Colon (tissue), 2 donors: ENCODE measurements around the gene DSTN.
"Not testable (repeated sequence)": the region's sequence is repeated elsewhere in the genome, so short reads cannot be mapped to it uniquely, and the experiment has no call there.

Experiments
- FAIRE-seq: peaks from 2 replicates; lab custom pipeline; 2012; peaks lifted over from hg19 to GRCh38; lab: Jason Lieb, UNC
- donor health status: control.
- donor health status: control.

The DSTN gene

GRCh38 chr20:17651760-17652388 is 82.0 kb downstream of the DSTN start:
- no peak for FAIRE-seq

- FAIRE-seq: no peak
Measured at GRCh38 chr20:17652411-17652810, 82.5 kb downstream of the DSTN start.

DNA sequence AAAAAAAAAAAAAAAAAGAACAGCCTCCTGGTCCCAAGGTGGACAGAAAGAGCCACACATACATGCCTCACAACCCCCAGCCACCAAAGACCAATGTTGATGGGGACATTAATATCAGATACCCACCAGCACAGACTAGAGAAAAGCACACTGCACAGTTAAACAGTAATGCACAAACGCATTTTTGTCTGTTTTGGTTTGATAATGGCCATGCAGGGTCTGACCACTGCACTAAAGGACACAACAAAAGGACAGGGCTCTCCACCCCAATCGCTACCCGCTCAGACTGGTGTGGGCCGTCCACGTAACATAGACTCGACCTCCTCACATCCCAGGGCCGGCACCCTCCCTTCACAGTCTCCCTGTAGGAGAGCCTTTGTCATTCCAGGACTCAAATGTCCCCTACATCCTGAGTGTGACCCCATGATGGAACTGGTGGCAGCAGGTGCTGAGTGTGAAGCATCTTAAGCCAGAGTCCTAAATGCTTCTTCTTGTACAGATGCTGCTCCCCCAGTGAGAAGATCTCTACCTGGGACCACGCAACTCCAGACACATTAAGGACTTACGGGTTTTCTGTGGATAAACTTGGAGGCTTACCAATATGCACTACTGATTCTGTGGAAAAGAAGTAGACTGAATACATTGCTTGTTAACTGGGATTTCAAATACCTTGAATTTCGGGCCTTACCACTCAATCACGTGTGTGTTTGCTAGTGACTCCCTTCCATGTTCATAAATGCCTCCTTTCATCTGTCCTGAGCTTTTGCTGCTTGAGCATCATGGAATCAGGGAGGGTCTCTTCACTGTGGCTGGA is 84.2 kb downstream of the DSTN start:
- no peak for FAIRE-seq

- no peak for FAIRE-seq
Measured at GRCh38 chr20:17654649-17655285, 84.9 kb downstream of the DSTN start.

DNA sequence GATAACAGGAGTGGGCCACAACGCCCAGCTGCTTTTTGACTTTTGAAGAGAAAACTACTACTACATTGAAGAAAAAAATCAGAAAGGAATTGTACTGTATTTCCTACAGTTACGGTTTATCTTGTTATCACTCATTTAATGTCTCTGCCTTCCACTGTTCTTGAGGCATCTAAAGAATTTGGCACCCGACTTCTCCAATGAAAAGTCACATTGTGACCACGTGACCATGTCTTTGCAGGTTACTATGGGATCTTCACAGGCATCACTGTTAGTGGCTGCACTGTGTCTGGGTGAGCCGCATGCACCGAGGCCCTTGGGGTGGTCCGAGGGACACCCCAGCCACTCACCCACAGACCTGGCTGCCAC is 85.4 kb downstream of the DSTN start:
- no peak for FAIRE-seq

DNA sequence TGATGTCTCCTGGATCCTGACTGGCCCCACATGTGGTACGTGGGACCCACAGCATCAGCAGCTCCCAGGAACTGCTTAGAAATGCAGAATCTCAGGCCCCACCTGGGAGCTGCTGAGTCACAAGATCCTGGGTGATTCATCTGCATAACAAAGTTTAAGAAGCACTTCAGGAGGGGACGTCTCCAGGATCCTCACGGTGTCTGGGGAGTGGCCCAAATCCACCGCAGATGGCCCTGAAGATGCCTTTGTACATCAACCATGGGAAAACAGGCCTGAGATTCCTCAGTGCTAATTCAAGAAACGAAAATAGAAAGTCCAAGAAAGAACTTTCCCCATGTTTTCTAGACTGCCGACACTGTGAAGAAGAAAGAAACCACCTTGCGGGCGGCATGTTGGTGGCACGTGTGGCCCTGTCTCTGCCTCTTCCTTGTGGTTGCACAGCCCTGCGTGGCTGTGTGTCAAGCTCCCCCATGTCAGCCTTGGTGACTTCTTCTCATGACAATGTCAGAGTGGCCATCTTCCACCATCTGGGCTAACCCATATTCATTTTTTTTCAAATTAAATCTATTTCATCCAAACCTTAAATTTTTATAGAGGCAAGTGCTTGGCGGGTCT is 86.1 kb downstream of the DSTN start:
- FAIRE-seq: no peak

GRCh38 chr20:17657079-17657825 is 87.4 kb downstream of the DSTN start:
- no peak for FAIRE-seq

- no peak for FAIRE-seq
Measured at GRCh38 chr20:17657898-17658647, 88.2 kb downstream of the DSTN start.

GRCh38 chr20:17658648-17658993 is 88.7 kb downstream of the DSTN start:
- FAIRE-seq: no peak

GRCh38 chr20:17659344-17659743 is 89.5 kb downstream of the DSTN start:
- FAIRE-seq: not testable (repeated sequence)
